Endodermal cell (in vitro differentiated cells): ENCODE measurements around the gene ANKLE2. TPM values are rescaled to one million over a fixed set of nuclear protein-coding genes. Genes with fewer than 3 reads are reported as not detected.

Source experiments
- DNase-seq: peaks from one replicate; pipeline ENCODE4 v3.0.0-alpha.2; 2017
- H3K27ac ChIP-seq: 2 replicates; pipeline ENCODE4 v1.5.1; 2013; ENCODE audit warnings: mild to moderate bottlenecking, low read depth, low read length, moderate library complexity
- H3K27me3 ChIP-seq: 2 replicates; pipeline ENCODE4 v1.6.1; 2013; ENCODE audit warnings: mild to moderate bottlenecking, low read length, moderate library complexity; ENCODE audit not compliant: insufficient read depth, control insufficient read depth, poor library complexity, severe bottlenecking
- H3K36me3 ChIP-seq: 2 replicates; pipeline ENCODE4 v1.7.0; 2013; ENCODE audit warnings: mild to moderate bottlenecking, low read length, moderate library complexity; ENCODE audit not compliant: control insufficient read depth, insufficient read depth
- H3K4me1 ChIP-seq: one replicate; pipeline ENCODE4 v1.7.0; 2013; ENCODE audit warnings: low read length; ENCODE audit not compliant: control insufficient read depth, insufficient read depth
- H3K4me3 ChIP-seq: 2 replicates; pipeline ENCODE4 v1.5.1; 2013; ENCODE audit warnings: mild to moderate bottlenecking, low read length, moderate library complexity
- H3K9ac ChIP-seq: 2 replicates; pipeline ENCODE4 v1.6.1; 2013; ENCODE audit warnings: mild to moderate bottlenecking, low read length, moderate library complexity; ENCODE audit not compliant: poor library complexity, severe bottlenecking; ENCODE audit errors: extremely low read depth
- H3K9me3 ChIP-seq: 2 replicates; pipeline ENCODE4 v1.6.1; 2013; ENCODE audit warnings: mild to moderate bottlenecking, low read length, moderate library complexity; ENCODE audit not compliant: control insufficient read depth
- H3K27ac Mint-ChIP-seq: 2 replicates; pipeline ENCODE4 v1.8.0; 2020; ENCODE audit warnings: mixed read lengths
- H3K27me3 Mint-ChIP-seq: 2 replicates; pipeline ENCODE4 v1.8.0; 2021; ENCODE audit warnings: mild to moderate bottlenecking, mixed read lengths; ENCODE audit not compliant: insufficient read depth
- H3K36me3 Mint-ChIP-seq: 2 replicates; pipeline ENCODE4 v1.8.0; 2020; ENCODE audit warnings: low read depth, mixed read lengths
- H3K4me1 Mint-ChIP-seq: 2 replicates; pipeline ENCODE4 v1.8.0; 2020; ENCODE audit warnings: mixed read lengths
- H3K4me3 Mint-ChIP-seq: 2 replicates; pipeline ENCODE4 v1.8.0; 2020; ENCODE audit warnings: mild to moderate bottlenecking, moderate library complexity, mixed read lengths
- H3K9me3 Mint-ChIP-seq: 2 replicates; pipeline ENCODE4 v1.8.0; 2020; ENCODE audit warnings: mild to moderate bottlenecking, mixed read lengths
- WGBS, 2 experiments: methylation state at CpG; one replicate each; pipeline versions ENCODE4 v1.1.5 to v1.1.7; 2013; ENCODE audit warnings: missing lambda C conversion rate in 2 of 2, mixed read lengths in 1 of 2; ENCODE audit not compliant: insufficient coverage in 1 of 2, insufficient read length in 1 of 2; 5-methylcytosine and 5-hydroxymethylcytosine counted together
- total RNA-seq, 2 donors: library from RNA; stranded (reverse); fragmentation: NEBNext Ultra II Directional in 1 of 2; extraction: Animal tissue kit (Norgen Biotek cat#: 25700) in 1 of 2; gene quantifications; 2 replicates in 1 of 2; 3 replicates in 1 of 2; pipeline ENCODE4 v1.2.1, GENCODE V29; 2021
- TF ChIP-seq, protein P1 (sequence below): fragments of 200-600 bp; sonication (generic); conservative IDR thresholded peaks from 2 replicates; pipeline ENCODE4 v1.5.0; 2021; ENCODE audit warnings: antibody characterized with exemption, mild to moderate bottlenecking

The ANKLE2 gene
- total RNA-seq, 2 donors from 2014 or later, result 87.8 to 88.5 TPM

- Mint-ChIP-seq H3K36me3 (peaks cover 66% of the 10 kb centered on the region), H3K4me3 (no peak overlapping the region)
- DNase-seq, result no peak
These were observed 44.6 kb downstream of the ANKLE2 start for GRCh38 chr12:132717011-132717410.

DNA sequence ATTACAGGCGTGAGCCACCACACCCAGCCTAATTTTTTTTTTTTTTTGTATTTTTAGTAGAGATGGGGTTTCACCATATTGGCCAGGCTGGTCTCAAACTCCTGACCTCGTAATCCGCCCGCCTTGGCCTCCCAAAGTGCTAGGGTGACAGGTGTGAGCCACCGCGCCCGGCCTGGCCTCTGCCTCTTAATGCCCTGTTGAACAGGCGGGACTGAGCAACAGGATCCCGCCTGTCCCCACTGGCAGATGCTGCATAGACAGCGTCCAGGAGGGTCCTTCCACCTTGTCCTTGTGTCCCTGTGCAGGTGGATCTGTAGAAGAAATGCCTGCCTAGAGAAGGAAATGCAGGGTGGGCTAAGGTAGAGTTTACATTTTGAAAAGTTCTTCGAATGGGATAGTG lies 45.3 kb downstream of the ANKLE2 start:
- Histone ChIP-seq H3K4me3 (no peak overlapping the region), H3K4me1 (no peaks in the 10 kb centered on the region), H3K36me3 (peaks cover 48% of the 10 kb centered on the region), H3K9ac (no peak overlapping the region), H3K9me3 (no peaks in the 10 kb centered on the region), H3K27me3 (no peaks in the 10 kb centered on the region), H3K27ac (no peak overlapping the region)
- TF ChIP-seq, protein P1, sequence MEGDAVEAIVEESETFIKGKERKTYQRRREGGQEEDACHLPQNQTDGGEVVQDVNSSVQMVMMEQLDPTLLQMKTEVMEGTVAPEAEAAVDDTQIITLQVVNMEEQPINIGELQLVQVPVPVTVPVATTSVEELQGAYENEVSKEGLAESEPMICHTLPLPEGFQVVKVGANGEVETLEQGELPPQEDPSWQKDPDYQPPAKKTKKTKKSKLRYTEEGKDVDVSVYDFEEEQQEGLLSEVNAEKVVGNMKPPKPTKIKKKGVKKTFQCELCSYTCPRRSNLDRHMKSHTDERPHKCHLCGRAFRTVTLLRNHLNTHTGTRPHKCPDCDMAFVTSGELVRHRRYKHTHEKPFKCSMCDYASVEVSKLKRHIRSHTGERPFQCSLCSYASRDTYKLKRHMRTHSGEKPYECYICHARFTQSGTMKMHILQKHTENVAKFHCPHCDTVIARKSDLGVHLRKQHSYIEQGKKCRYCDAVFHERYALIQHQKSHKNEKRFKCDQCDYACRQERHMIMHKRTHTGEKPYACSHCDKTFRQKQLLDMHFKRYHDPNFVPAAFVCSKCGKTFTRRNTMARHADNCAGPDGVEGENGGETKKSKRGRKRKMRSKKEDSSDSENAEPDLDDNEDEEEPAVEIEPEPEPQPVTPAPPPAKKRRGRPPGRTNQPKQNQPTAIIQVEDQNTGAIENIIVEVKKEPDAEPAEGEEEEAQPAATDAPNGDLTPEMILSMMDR, result no peak
- Mint-ChIP-seq H3K27ac (no peak overlapping the region), H3K4me3 (no peak overlapping the region), H3K4me1 (peaks cover 2% of the 10 kb centered on the region), H3K36me3 (peaks cover 62% of the 10 kb centered on the region), H3K9me3 (no peaks in the 10 kb centered on the region), H3K27me3 (no peaks in the 10 kb centered on the region)
- WGBS, 2 experiments, result 87 to 88% methylated on average over 5 to 10 of the region's 11 CpGs
- no peak for DNase-seq

More at GRCh38 chr12:132717011-132717410, 44.6 kb downstream of the ANKLE2 start:
- H3K4me1 ChIP-seq, result no peaks in the 10 kb centered on the region
- H3K9me3 Mint-ChIP-seq, result no peaks in the 10 kb centered on the region
- WGBS, 2 experiments, result 95 to 96% methylated on average over 9 to 17 of the region's 17 CpGs
- no peaks in the 10 kb centered on the region for H3K27me3 ChIP-seq
- H3K27ac ChIP-seq, result no peak overlapping the region
- TF ChIP-seq, protein P1, result no peak
- H3K4me3 ChIP-seq, result no peak overlapping the region
- H3K36me3 ChIP-seq, result peaks cover 49% of the 10 kb centered on the region
- no peaks in the 10 kb centered on the region for H3K27me3 Mint-ChIP-seq
- no peaks in the 10 kb centered on the region for H3K9me3 ChIP-seq
- H3K27ac Mint-ChIP-seq, result no peak overlapping the region
- peaks cover 2% of the 10 kb centered on the region for H3K4me1 Mint-ChIP-seq
- no peak overlapping the region for H3K9ac ChIP-seq

DNA sequence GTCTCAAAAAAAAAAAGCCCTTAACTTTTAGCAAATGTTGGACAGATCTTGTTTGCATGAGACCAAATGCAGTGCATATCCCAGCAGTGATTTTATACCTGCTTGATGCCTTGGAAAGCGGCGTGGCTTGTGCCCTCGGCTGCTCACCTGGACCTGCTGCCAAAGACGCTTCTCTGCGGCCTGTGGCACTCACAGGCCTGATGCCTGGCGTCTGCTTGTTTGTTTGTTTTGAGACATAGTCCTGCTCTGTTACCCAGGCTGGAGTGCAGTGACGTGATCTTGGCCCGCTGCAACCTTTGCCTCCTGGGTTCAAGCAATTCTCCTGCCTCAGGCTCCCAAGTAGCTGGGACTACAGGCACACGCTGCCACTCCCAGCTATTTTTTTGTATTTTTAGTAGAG lies 45.8 kb downstream of the ANKLE2 start:
- no peaks in the 10 kb centered on the region for H3K4me1 ChIP-seq
- Mint-ChIP-seq H3K27me3 (no peaks in the 10 kb centered on the region), H3K36me3 (peaks cover 57% of the 10 kb centered on the region), H3K9me3 (no peaks in the 10 kb centered on the region), H3K4me3 (no peak overlapping the region), H3K27ac (no peak overlapping the region), H3K4me1 (peaks cover 2% of the 10 kb centered on the region)
- H3K36me3 ChIP-seq, result peaks cover 44% of the 10 kb centered on the region
- H3K9me3 ChIP-seq, result no peaks in the 10 kb centered on the region
- H3K27me3 ChIP-seq, result no peaks in the 10 kb centered on the region
- WGBS, 2 experiments, result 87 to 88% methylated on average over 9 of the region's 9 CpGs
- no peak overlapping the region for H3K27ac ChIP-seq
- H3K4me3 ChIP-seq, result no peak overlapping the region
- TF ChIP-seq, protein P1, result no peak
- no peak overlapping the region for H3K9ac ChIP-seq
- DNase-seq, result no peak
